Skeletal muscle cell (primary cell): ENCODE measurements around the gene ALG14.
"Not testable (repeated sequence)": the region's sequence is repeated elsewhere in the genome, so short reads cannot be mapped to it uniquely, and the experiment has no call there.

ENCODE experiments used
- DNase-seq: peaks from one replicate; pipeline ENCODE4 v3.0.0-alpha.2; 2010; ENCODE audit warnings: low read depth
- H3K4me3 ChIP-seq: 2 replicates; pipeline ENCODE4 v1.5.1; 2011; ENCODE audit warnings: low read depth, mild to moderate bottlenecking, control low read depth, low read length, moderate library complexity

Gene ALG14

DNA sequence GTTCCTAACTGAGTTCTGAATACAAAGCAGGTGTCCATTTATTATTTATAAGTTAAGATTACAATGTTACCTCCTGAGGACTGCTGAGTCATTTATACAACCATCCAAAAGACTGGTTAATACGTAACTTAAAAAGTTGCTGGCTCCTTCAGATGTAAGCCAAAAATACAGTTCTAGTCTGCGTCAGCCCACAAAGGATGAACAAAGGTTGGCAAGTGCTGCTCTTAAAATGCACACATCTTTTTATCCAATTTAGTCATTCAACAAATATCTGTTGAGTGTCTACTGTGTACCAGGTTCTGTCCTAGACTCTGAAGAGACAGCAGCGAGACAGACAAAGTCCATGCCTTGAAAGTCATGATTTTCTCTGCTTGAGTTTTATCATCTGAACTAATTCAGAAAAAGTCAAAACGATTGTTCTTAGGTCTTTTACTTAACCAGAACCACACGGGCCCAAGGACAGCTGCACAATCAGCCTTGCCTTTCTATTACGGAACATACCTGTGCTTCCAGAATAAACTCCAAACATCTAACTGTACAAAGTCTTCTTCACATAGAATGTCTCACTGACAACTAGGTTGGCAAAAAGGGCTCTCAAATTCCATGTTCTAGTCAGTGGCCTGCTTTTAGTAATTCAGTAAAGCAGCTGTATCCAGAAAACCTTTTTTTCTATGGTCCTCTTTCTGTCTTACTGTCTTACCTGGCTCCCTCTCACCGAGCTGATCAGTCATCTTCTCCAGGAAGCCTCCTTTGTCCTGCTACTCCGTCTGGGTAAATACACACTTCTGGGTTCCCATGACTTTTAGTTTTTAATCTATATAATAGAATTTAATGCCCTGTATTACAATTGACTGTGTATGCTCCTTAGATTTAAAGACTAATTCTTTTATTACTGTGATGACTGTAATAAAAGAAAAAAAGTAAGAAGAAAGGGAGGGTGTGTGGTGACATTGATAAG is 130.3 kb downstream of the ALG14 start:
- H3K4me3 ChIP-seq = no peak overlapping the region
- no peak for DNase-seq

DNA sequence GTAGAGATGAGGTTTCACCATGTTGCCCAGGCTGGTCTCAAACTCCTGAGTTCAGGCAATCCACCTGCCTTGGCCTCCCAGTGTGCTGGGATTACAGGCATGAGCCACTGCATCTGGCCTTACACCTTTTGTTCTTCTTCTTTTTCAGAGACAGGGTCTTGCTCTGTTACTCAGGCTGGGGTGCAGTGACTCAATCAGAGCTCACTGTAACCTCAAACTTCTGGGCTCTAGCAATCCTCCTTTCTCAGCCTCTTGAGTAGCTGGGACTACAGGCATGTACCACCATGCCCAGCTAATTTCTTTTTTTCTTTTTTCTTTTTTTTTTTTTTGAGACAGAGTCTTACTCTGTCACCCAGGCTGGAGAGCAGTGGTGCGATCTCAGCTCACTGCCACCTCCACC is 131.3 kb downstream of the ALG14 start:
- DNase-seq, H3K4me3 ChIP-seq: not testable (repeated sequence)

GRCh38 chr1:94940738-94941137 is 132.0 kb downstream of the ALG14 start:
- no peak overlapping the region for H3K4me3 ChIP-seq
- DNase-seq = no peak

DNA sequence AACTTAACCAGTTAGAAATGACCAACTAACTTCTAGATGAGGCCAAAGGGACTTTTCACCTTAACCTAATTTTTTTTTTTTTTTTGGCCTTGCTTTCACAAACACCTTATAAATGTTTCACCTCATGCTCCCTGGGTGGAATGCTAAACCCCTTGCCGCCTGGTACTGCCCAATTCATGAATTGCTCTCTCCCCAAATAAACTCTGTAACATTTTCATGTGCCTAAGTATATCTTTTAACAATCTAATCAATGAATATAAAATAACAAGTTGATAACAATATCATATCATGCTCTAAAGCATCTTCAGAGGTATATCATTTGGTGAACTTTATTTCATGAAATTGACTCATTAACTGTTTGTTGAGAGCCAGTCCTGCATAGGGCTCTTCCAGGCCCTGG is 134.9 kb downstream of the ALG14 start:
- no peak overlapping the region for H3K4me3 ChIP-seq
- DNase-seq = no peak

- no peak for DNase-seq
- no peak overlapping the region for H3K4me3 ChIP-seq
Observed at GRCh38 chr1:94936861-94937620, 135.7 kb downstream of the ALG14 start.

DNA sequence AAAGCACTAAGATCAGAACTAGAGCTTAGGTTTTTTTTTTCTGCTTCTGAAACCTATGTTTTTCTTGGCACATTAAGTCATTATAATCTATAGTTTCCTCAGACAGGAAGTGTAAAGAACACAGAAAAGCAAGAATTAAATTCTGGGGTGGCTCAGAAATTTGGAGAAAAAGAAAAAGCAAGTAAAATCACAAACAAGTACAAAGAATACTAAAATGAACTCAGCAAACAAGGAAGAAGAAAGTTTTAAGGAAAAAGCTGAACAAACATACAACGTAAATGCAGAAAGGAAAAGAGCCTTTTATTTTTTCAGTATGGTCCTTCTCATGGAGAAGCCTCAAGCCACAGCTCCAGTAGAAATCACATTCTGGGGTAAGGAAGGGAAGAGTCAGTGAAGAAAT is 137.3 kb downstream of the ALG14 start:
- no peak overlapping the region for H3K4me3 ChIP-seq
- DNase-seq = no peak

DNA sequence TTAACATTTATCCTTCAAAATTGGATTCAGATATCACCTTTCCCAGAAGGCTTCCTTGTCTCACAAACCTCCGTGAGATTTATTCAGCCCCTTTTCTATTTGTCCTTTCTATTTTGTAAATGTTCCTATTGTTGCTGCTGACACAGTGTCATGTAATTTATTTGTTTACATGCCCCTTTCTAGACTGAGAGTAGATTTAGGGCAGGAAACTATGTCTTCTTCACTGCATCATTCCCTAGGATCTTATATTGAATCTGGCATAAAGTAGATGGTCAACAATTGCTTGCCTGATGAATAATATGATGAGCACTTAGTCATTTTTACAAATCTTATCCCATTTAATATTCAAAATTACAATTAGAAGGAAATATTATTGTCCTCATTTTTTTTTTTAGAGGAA is 137.7 kb downstream of the ALG14 start:
- H3K4me3 ChIP-seq = no peak overlapping the region
- DNase-seq = no peak

DNA sequence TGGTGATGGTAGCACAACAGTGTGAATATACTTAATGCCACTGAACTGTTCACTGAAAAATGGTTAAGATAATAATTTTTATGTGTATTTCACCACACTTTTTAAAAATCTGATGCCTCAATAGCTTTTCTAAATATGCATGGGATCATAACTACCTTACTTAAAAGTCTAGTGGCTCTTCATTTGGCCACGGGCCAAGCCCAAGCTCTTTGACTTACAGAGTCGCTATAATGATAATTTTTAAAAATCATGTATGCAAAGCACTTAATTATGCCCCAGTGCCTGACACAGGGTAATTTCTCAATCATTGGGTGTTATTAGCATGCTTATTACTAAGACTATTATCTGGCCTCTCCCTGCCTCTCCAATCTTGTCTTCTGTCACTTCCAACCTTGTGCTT is 138.2 kb downstream of the ALG14 start:
- H3K4me3 ChIP-seq = no peak overlapping the region
- no peak for DNase-seq

DNA sequence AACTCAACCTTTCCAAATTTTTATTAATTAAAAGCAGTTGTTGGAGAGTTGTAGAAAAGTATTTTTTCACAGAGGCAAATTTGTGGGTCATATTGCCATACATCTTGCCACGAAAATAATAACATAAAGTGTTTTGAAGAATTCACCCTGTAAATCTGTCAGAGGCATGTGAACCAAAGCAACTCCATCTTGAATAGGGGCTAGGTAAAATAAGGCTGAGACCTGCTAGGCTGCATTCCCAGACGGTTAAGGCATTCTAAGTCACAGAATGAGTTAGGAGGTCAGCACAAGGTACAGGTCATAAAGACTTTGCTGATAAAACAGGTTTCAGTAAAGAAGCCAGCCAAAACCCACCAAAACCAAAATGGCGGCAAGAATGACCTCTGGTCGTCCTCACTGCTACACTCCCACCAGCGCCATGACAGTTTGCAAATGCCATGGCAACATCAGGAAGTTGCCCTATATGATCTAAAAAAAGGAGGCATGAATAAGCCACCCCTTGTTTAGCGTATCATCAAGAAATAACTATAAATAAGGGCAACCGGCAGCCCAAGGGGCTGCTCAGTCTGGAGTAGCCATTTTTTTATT is 141.4 kb downstream of the ALG14 start:
- DNase-seq = no peak
- no peak overlapping the region for H3K4me3 ChIP-seq

DNA sequence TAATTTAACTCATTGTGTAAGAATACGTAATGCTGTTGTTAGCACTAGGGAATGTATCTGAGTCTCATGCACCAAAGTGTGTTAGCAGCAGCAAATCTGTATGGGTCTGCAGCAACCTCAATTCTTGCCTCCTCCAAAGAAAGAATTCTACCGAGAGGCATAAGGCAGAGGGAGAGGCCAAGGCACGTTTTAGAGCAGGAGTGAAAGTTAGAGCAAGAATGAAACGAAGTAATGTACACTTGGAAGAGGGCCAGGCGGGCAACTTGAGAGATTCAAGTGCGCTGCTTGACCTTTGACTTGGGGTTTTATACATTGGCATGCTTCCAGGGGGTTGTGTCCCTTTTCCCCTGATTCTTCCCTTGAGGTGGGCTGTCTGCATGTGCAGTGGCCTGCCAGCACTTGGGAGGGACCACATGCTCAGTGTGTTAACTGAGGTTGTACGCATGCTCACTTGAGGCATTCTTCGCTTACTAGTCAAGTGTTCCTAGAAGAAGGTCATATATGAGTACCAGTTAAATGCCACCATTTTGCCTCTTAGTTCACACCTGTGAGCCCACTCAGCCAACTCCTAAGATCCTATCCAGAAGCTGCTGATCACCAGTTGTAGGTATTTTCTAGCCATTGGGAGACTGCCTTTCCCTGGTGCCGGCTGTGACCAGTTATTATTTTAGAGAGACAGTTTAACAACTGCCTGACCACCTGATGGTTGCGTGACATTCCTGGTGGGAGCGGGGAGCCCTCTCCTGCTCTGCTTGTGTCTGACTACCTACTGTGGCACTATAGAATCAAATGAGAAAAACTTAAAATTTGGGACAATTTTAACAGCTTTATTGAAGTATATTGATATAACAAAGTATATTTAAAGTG is 143.2 kb downstream of the ALG14 start:
- H3K4me3 ChIP-seq = peak overlapping the region; percentile 20
- no peak for DNase-seq

GRCh38 chr1:94928293-94928939 is 144.3 kb downstream of the ALG14 start:
- DNase-seq = no peak
- H3K4me3 ChIP-seq = peak overlapping the region; percentile 91

DNA sequence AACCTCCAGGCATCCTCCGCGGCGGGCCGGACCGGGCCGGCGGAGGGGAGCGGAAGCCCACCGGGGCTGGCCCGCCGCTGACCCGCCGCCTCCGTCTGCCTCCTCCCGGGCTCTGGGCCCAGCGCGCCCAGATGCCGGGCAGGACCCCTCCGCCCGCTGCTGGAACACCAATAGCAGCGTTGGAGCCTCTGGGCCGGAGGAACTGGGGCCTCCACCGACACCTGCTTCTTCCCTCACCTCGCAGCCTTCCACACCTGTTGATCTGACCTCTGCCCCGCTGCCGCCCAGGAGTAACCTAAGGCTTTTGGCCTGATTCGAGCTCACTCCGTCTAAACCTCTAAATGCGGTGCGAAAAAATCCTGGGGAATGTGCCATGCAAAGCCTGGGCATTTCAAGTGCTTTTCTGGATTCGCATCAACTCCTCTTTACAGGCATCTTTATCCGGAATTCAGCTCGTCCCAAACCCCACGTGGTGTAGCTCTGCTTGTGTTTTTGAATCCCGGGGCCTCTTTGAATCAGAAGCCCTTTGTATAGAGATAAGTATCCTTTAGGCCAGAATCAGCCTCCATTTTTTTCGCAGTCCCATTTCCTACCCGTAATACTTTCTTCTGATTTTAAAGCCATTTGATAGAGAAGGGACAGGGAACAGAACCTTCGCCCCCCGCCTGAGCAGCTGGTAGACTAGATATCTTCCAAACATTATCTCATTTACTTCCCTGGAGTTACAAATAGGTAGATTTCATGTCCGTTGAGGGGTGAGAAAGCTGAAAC is 145.2 kb downstream of the ALG14 start:
- H3K4me3 ChIP-seq = peak overlapping the region; percentile 91
- no peak for DNase-seq

- DNase-seq = peak; percentile 80
- peak within 1 kb of the TSS; percentile 91 for H3K4me3 ChIP-seq
Observed at GRCh38 chr1:94926915-94927404, 145.8 kb downstream of the ALG14 start, which contains the start of gene CNN3. Gene CNN3 (minus strand): TSS chr1:94927110. CDS start chr1:94926894, 216 bp downstream.

DNA sequence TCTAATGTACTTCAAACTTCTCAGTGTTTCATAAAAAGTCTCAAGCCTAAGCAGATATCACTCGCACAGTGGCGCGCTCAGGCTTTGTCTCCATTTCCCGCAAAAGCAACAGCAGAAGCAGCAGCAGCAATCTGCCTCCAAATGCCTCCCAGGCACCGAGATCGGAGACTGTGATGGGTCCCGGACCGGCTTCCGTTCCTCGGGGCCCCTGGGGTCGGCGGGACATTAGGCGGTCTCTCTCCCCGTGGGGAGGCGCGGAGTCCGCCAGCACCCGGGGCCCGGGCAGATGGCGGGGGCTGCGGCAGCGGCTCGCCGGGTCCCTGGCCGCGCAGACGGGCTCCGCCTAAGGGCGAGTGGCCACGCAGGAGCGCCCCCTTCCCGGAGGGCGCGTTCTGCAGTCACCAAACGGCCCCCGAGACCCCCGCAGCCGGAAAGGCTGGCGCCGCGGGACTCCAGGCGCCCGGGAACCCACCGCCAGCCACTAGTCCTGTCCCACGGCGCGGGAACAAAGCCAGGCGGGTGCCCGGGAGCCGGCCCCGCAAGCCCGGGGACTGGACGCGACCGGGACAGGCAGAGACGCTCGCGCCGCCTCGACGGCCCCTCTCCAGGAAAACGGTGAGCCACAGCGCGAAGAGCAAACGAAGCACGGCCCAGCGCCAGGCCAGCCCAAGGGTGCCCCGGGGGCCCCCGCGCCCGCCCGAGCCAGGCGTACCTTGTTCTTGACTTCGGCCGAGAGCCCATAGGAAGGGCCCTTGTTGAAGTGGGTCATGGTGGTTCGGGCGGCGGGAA is 146.4 kb downstream of the ALG14 start:
- DNase-seq = no peak
- H3K4me3 ChIP-seq = peak overlapping the region; percentile 91

DNA sequence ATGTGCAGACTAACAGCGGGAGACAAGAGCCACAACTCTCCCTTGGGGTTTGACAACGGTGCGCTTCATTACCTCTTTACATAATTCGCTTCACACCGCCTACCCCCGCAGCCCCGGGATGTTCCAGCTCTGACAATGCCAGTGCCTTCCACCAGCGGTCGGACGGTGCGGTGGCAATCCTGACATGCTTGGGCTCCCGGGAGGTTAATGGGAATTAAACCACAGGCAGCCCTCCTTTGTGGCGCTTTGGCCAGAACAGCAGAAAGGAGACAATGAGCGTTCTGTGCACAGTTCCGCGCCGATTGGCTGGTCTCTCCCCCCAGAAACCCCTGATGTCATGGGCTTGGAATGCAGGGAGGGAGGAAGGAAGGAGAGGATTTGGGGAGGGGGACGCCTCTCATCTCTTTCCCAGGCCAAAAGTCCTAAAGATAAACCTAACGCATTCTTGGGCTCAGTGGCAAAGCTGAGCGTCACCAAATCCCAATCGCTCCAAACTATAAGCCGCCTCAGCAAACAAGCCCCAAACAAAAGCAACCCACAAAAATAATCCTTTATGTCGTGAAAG is 147.1 kb downstream of the ALG14 start:
- DNase-seq = peak; percentile 58

GRCh38 chr1:94925004-94925403 is 147.7 kb downstream of the ALG14 start:
- DNase-seq = no peak
- H3K4me3 ChIP-seq = peak overlapping the region; percentile 91

More for the DNA sequence above, 147.1 kb downstream of the ALG14 start:
- H3K4me3 ChIP-seq = peak overlapping the region; percentile 91
